Measurements from ENCODE around the gene DCHS1.

Gene DCHS1

GRCh38 chr11:6673523-6674218 is 18.1 kb upstream of the DCHS1 start:
- no peak for DNase-seq

- DNase-seq = no peak
Observed at GRCh38 chr11:6671991-6672390, 16.4 kb upstream of the DCHS1 start.

- DNase-seq = no peak
Observed at GRCh38 chr11:6670202-6670830, 14.7 kb upstream of the DCHS1 start.

- no peak for DNase-seq
Observed at GRCh38 chr11:6667733-6668374, 12.2 kb upstream of the DCHS1 start.

GRCh38 chr11:6666302-6667183 is 10.9 kb upstream of the DCHS1 start:
- DNase-seq = no peak

- no peak for DNase-seq
Observed at GRCh38 chr11:6664551-6664950, 8.9 kb upstream of the DCHS1 start.

GRCh38 chr11:6663794-6664469 is 8.3 kb upstream of the DCHS1 start:
- DNase-seq = no peak

GRCh38 chr11:6660712-6661111 is 5.1 kb upstream of the DCHS1 start:
- DNase-seq = no peak

- DNase-seq = no peak
Observed at GRCh38 chr11:6658647-6659046, 3.0 kb upstream of the DCHS1 start.

GRCh38 chr11:6657346-6657745 is 1.7 kb upstream of the DCHS1 start:
- no peak for DNase-seq

GRCh38 chr11:6656936-6657335 is 1.3 kb upstream of the DCHS1 start:
- DNase-seq = no peak

GRCh38 chr11:6656584-6656915 is 941 bp upstream of the DCHS1 start:
- no peak for DNase-seq

- no peak for DNase-seq
Observed at GRCh38 chr11:6655020-6655789, 404 bp downstream of the DCHS1 start.

GRCh38 chr11:6654281-6655019 is 1.2 kb downstream of the DCHS1 start:
- no peak for DNase-seq

- DNase-seq = no peak
Observed at GRCh38 chr11:6653656-6654055, 2.0 kb downstream of the DCHS1 start.

- DNase-seq = no peak
Observed at GRCh38 chr11:6653097-6653496, 2.5 kb downstream of the DCHS1 start.

GRCh38 chr11:6652182-6652581 is 3.4 kb downstream of the DCHS1 start:
- DNase-seq = no peak

- no peak for DNase-seq
Observed at GRCh38 chr11:6650980-6651379, 4.6 kb downstream of the DCHS1 start.

- DNase-seq = no peak
Observed at GRCh38 chr11:6650104-6650503, 5.5 kb downstream of the DCHS1 start.

- DNase-seq = no peak
Observed at GRCh38 chr11:6648501-6648900, 7.1 kb downstream of the DCHS1 start.

- no peak for DNase-seq
Observed at GRCh38 chr11:6647836-6648235, 7.8 kb downstream of the DCHS1 start.
